Heart left ventricle (tissue), 16 donors: ENCODE results near the gene BTBD19. TPM values are rescaled to one million over a fixed set of nuclear protein-coding genes. Genes with fewer than 3 reads are reported as not detected.

Experiments
- ATAC-seq, 4 donors: fragments of 200-7000 bp; cut with Tn5 transposase; one replicate each; pipeline ENCODE4 v1.9.1; 2020 to 2022; ENCODE audit warnings: moderate library complexity in 4 of 4, mild to moderate bottlenecking in 3 of 4, moderate number of reproducible peaks in 1 of 4
- DNase-seq, 5 donors: peaks; one replicate each; pipeline ENCODE4 v3.0.0-alpha.2; 2020
- H3K27ac ChIP-seq, 12 donors: fragments of 200-600 bp; sonication (generic) in 4 of 12; one replicate each; pipeline versions ENCODE4 v1.5.0 to v1.8.0; 2016 to 2022; ENCODE audit warnings: mild to moderate bottlenecking in 2 of 12
- H3K27me3 ChIP-seq, 9 donors: fragments of 200-600 bp; sonication (generic) in 2 of 9; one replicate each; pipeline versions ENCODE4 v1.5.1 to v1.8.0; 2016 to 2022; ENCODE audit warnings: mild to moderate bottlenecking in 3 of 9
- H3K36me3 ChIP-seq, 9 donors: fragments of 200-600 bp; sonication (generic) in 2 of 9; one replicate each; pipeline versions ENCODE4 v1.5.0 to v1.8.0; 2018 to 2022; ENCODE audit warnings: mild to moderate bottlenecking in 2 of 9
- H3K4me1 ChIP-seq, 12 donors: fragments of 200-600 bp; sonication (generic) in 4 of 12; one replicate each; pipeline versions ENCODE4 v1.5.0 to v1.8.0; 2016 to 2022; ENCODE audit warnings: mild to moderate bottlenecking in 3 of 12
- H3K4me3 ChIP-seq, 12 donors: fragments of 200-600 bp; sonication (generic) in 4 of 12; one replicate each; pipeline versions ENCODE4 v1.5.0 to v1.8.0; 2017 to 2022; ENCODE audit warnings: mild to moderate bottlenecking in 9 of 12, moderate library complexity in 4 of 12
- H3K9me3 ChIP-seq, 12 donors: fragments of 200-600 bp; sonication (generic) in 4 of 12; one replicate each; pipeline versions ENCODE4 v1.5.0 to v1.8.0; 2016 to 2022; ENCODE audit warnings: mild to moderate bottlenecking in 1 of 12
- CTCF ChIP-seq, 12 donors: fragments of 200-600 bp; sonication (generic) in 4 of 12; IDR thresholded peaks; one replicate each; pipeline versions ENCODE4 v1.5.0 to v1.8.0; 2018 to 2022; ENCODE audit warnings: antibody characterized with exemption in 12 of 12, mild to moderate bottlenecking in 5 of 12
- POLR2A ChIP-seq, 2 donors: fragments of 450-650 bp; IDR thresholded peaks; one replicate each; pipeline ENCODE4 v1.6.1; 2017; ENCODE audit warnings: antibody characterized with exemption in 2 of 2, mild to moderate bottlenecking in 2 of 2, moderate library complexity in 2 of 2
- WGBS, 4 donors: extraction: QIAGEN DNeasy Blood & Tissue Kit in 2 of 4; methylation state at CpG; one replicate each; pipeline versions ENCODE4 v1.1.5 to v1.1.7; 2013 to 2018; 5-methylcytosine and 5-hydroxymethylcytosine counted together
- intact Hi-C, 10 donors: fragments of 100-400 bp; cut with DNase I; formaldehyde crosslinking; loops; one replicate each; pipeline versions ENCODE4 v1.11.1 to v1.14.2; 2022
- polyA plus RNA-seq, 2 donors: library from polyadenylated mRNA; stranded (reverse); fragments of 200-250 nt; gene quantifications; one replicate each; pipeline ENCODE4 v1.2.3, GENCODE V29; 2013
- total RNA-seq, 9 donors: library from RNA; depleted of rRNA in 2 of 9; stranded (reverse); fragments of >200 nt in 2 of 9; fragmentation: NEBNext Ultra II Directional in 3 of 9; extraction: Animal tissue kit (Norgen Biotek cat#: 25700) in 3 of 9; gene quantifications; one replicate each; pipeline versions ENCODE4 v1.1.0 to v1.2.4, GENCODE V29; 2016 to 2023
- donor health status: ischemic (EF 13 %, LVEDD 7.1; RV severe dilation, severe dysfunction).
- donor health status: healthy with polysubstance abuse.
- donor health status: DM: no; HTN: yes; CAD: no.
- donor health status: DM: no; HTN: no; CAD: no.
- donor health status: ischemic (EF 25% LVEDD 6.9; RV normal size, moderate dysfunction).
- donor health status: ischemic (EF 25% LVEDD 5.7; RV mildly dilated, moderate dysfunction).
- donor health status: healthy.
- donor health status: DM: yes; HTN: yes; CAD: no.
- donor health status: ischemic (EF 35%, LVEDD 5.7; RV mildly dilated, moderate dysfunction).
- donor health status: nonischemic (EF 11% LVEDD 7.7; RV severe dilation, severe dysfunction).
- donor health status: DM: yes; HTN: yes; CAD: no.
- donor health status: PGD.
- donor health status: ischemic (EF 29% LVEDD 5.4; RV normal size, mild dysfunction).
- donor health status: nonischemic (EF 23%, LVEDD 6.1; RV moderate dilation, normal function).

The BTBD19 gene
- total and polyA plus RNA-seq, 11 donors = 0.56 to 7.4 (median 2.8) TPM

DNA sequence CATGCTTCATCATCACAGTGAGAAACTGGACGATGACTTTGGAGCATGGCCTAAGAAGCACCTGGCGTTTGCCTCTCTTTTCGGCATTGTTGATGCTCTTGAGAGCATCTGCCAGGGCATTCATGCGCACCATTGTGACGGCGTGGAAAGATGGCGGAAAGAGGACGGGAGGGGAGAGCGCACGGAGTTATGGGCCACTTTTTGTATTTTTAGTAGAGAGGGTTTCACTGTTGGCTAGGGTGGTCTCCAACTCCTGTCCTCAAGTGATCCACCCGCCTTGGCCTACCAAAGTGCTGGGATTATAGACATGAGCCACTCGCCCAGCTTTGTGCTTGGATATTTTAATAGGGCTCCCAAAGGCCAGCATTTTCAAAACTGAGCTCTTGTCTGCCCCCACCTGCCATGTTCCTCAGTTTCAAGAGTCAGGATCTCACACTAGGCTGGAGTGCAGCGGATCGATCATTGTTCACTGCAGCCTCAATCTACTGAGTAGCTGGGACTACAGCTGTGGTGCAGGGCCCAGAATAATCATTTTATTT is 27.7 kb upstream of the BTBD19 start:
- peak in 1 of 5 donors; percentile 15 for DNase-seq
- no peak for TF ChIP-seq POLR2A (IDR thresholded peaks at IDR 0.05)
- no peak for TF ChIP-seq CTCF (IDR thresholded peaks at IDR 0.05)
- no peak overlapping the region for H3K4me3 ChIP-seq
- peaks cover 0 to 59% (median 51%) of the 10 kb centered on the region in 9 donors for H3K36me3 ChIP-seq
- no peak for ATAC-seq
- no peaks in the 10 kb centered on the region for H3K27me3 ChIP-seq
- no peak overlapping the region for H3K27ac ChIP-seq
- H3K4me1 ChIP-seq = peaks cover 2 to 53% (median 36%) of the 10 kb centered on the region in 12 donors
- no peaks in the 10 kb centered on the region for H3K9me3 ChIP-seq
- intact Hi-C loops = loop anchor here in 4 of 10 donors (10.0 kb wide), 4 partner anchors 46 to 524 kb away; partner anchors contain the start of genes EIF2B3 (in 1 of the 4), KIF2C (in 1 of the 4) and RNU5D-1 (in 1 of the 4)
- WGBS, 4 donors = 92 to 96% (median 95%) methylated on average over 13 to 14 of the region's 14 CpGs

DNA sequence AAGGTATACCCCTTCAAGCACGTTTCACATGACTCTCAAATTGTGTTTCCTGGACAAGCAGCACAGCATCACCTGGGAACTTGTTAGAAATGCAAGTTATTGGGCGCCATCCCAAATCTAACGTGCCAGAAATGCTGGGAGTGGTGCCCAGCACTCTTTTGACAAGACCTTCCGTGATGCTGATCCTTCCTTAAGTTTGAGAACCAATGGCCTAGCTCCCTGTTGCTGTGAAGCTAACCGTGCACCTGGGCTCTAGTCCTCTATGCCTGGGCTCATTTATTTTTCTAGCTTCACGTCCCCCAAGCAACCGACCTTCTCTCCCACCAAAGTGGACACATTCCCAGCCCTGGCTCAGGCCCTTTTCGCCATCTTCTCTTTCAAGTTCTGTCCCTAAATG is 24.6 kb upstream of the BTBD19 start:
- Histone ChIP-seq H3K36me3 (peaks cover 0 to 34% (median 27%) of the 10 kb centered on the region in 9 donors), H3K9me3 (no peaks in the 10 kb centered on the region), H3K27ac (peak overlapping the region in 2 of 12 donors; percentile 34 to 37), H3K4me1 (peaks cover 0 to 37% (median 25%) of the 10 kb centered on the region in 12 donors), H3K4me3 (peak overlapping the region; percentile 26 to 63 (median 58)), H3K27me3 (no peaks in the 10 kb centered on the region)
- ATAC-seq (no peak), DNase-seq (no peak)
- intact Hi-C loops = loop anchor here in 4 of 10 donors (10.0 kb wide), 4 partner anchors 49 to 521 kb away; partner anchors contain the start of genes EIF2B3 (in 1 of the 4), KIF2C (in 1 of the 4) and RNU5D-1 (in 1 of the 4)
- TF ChIP-seq POLR2A (IDR thresholded peaks at IDR 0.05) = no peak
- no peak for TF ChIP-seq CTCF (IDR thresholded peaks at IDR 0.05)
- WGBS, 4 donors = 42 to 58% (median 51%) methylated on average over 8 of the region's 8 CpGs

DNA sequence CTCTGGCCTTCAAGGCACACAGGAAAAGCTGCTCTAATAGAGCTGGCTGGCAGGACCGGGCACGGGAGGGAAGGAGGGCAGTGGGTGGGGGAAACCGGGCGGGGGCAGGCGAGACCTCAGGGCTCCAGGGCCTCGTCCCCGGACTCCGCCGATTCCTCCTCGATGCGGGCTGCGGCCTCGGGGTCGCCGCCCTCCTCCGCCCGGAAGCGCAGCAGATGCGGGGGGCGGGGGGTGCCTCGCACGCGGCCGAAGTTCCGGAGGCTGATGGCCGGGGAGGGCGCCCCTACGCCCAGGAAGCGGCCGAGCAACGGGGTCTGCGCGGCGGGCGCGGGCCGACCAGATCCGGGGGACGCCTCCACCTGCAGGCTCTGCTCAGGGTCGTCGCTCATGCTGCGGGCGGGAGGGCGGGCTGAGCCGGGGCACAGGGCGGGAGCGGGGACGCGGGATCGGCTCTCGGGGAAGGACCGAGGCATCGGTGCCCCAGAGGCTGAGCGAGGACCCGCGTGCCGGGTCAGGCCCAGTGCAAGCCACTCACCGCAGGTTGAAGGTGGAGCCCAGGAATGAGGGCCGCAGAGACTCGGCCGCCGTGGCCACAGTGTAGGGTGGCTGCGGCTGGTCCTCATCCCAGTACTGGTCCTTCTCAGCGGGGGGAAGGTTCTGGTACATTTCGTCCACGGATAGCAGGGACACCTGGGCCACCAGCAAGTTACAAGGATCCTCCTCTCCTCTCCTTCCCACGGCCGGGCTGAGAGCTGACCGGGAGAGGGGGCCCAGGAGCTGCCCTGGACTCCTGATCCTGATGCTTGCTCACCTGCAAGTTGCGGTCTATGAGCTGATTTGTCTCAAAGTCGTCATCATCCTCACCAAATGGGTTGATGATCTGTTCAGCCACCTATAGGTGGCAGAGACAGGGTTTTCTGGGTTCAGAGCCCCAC is 24.0 kb upstream of the BTBD19 start:
- peaks cover 0 to 33% (median 25%) of the 10 kb centered on the region in 12 donors for H3K4me1 ChIP-seq
- DNase-seq (peak in 3 of 5 donors; percentile 28 to 37 (median 31)), ATAC-seq (peak in 3 of 4 donors; percentile 4 to 26 (median 25))
- H3K36me3 ChIP-seq = peaks cover 0 to 28% (median 20%) of the 10 kb centered on the region in 9 donors
- H3K27ac ChIP-seq = peak overlapping the region in 4 of 12 donors; percentile 34 to 43 (median 36)
- peak overlapping the region; percentile 26 to 63 (median 58) for H3K4me3 ChIP-seq
- 8 to 24% (median 13%) methylated on average over 23 to 71 of the region's 71 CpGs for whole genome bisulfite sequencing, 4 donors
- no peaks in the 10 kb centered on the region for H3K9me3 ChIP-seq
- TF ChIP-seq CTCF (IDR thresholded peaks at IDR 0.05) = peak in 2 of 12 donors; percentile 4 to 5
- TF ChIP-seq POLR2A (IDR thresholded peaks at IDR 0.05) = no peak
- intact Hi-C loops = loop anchor here in 7 of 10 donors (5.0 to 10.0 kb wide), 9 partner anchors 43 to 520 kb away; partner anchors contain the start of genes HECTD3 (in 3 of the 7), UROD (in 3 of the 7), EIF2B3 (in 2 of the 7) and KIF2C (in 1 of the 7)
- no peaks in the 10 kb centered on the region for H3K27me3 ChIP-seq
